ENCODE measurements around the gene USP33. TPM values are rescaled to one million over a fixed set of nuclear protein-coding genes. Genes with fewer than 3 reads are reported as not detected.
A peak's percentile ranks its signal among the peaks of the same experiment; 100 is the strongest.
"Not testable (repeated sequence)": the region's sequence is repeated elsewhere in the genome, so short reads cannot be mapped to it uniquely, and the experiment has no call there.

The USP33 gene
- total RNA-seq, 2 experiments from 2014 or later, result 45.7 to 56.6 TPM

GRCh38 chr1:77683160-77684148 is 76.2 kb downstream of the USP33 start:
- peak; percentile 78 for ATAC-seq
- H3K9me3 Mint-ChIP-seq (ENCODE audit: insufficient read depth), result no peaks in the 10 kb centered on the region
- no peaks in the 10 kb centered on the region for H3K27me3 Mint-ChIP-seq (ENCODE audit: low read depth)

DNA sequence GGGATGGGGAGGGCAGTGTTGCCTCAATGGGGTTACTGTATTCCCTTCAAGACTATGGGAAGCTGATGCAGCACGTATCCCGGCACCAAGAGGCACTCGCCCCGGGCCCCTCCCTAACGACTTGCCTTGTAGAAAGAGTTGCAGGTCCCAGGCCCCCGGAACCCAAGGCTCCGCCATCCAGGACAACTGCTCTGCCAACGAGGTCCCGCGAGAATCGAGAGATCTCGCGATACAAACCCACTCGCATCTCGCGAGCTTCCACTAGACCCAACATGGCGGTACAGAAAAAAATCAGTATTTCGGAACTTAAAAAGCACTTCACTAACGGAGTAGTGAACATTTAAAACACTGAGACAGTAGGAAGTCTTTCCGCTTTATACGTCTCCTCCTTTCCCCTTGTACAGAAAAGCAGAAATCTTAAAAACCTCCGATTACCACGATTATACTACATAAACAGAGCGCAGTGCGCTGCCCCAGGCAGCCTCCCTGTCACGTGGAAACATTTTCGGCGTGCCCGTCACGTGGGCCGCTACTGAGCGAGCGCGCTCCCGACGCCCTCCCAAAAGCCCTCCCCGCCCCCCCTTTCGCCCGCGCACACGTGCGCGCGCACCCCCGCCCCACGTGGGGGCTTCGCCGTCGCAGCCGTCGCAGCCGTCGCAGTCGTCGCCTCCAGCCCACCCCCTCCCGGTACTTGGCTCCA is 77.0 kb downstream of the USP33 start, which contains the start of gene ZZZ3:
TSS of gene ZZZ3 (minus strand) at position 199 of the 700 bp plus-strand sequence. CDS start 49,304 bp downstream, outside the sequence.
- Mint-ChIP-seq H3K27ac (peak within 1 kb of the TSS; percentile 91), H3K36me3 (ENCODE audit: low read depth) (peaks cover 6% of the 10 kb centered on the region), H3K4me1 (ENCODE audit: low read depth) (peaks cover 26% of the 10 kb centered on the region), H3K4me3 (peak within 1 kb of the TSS; percentile 81), H3K27me3 (ENCODE audit: low read depth) (no peaks in the 10 kb centered on the region), H3K9me3 (ENCODE audit: insufficient read depth) (no peaks in the 10 kb centered on the region)
- peak; percentile 95 for DNase-seq
- CTCF ChIA-PET, result interaction anchor here (0.7 to 2.6 kb wide), 8 partner anchors 11 to 117 kb away, joined by 3 to 6 read pairs (median 4); partner anchors contain the start of gene MIGA1
- POLR2A ChIA-PET, result interaction anchor here (0.7 to 3.5 kb wide), 9 partner anchors 9 to 463 kb away, joined by 3 to 16 read pairs (median 4); partner anchors contain the start of genes DNAJB4, FUBP1 and MIGA1
- ATAC-seq, result peak; percentile 81

More at GRCh38 chr1:77683160-77684148, 76.2 kb downstream of the USP33 start:
- ChIA-PET CTCF (interaction anchor here (0.7 to 2.6 kb wide), 12 partner anchors 10 to 530 kb away, joined by 3 to 6 read pairs (median 3); partner anchors contain the start of gene MIGA1), POLR2A (interaction anchor here (0.7 to 3.5 kb wide), 8 partner anchors 10 to 464 kb away, joined by 3 to 16 read pairs (median 6); partner anchors contain the start of genes DNAJB4, FUBP1 and MIGA1)
- Mint-ChIP-seq H3K27ac (peak overlapping the region; percentile 91), H3K4me3 (peak overlapping the region; percentile 81), H3K36me3 (ENCODE audit: low read depth) (peaks cover 5% of the 10 kb centered on the region), H3K4me1 (ENCODE audit: low read depth) (peaks cover 25% of the 10 kb centered on the region)
- peak; percentile 94 for DNase-seq

- peak overlapping the region; percentile 7 for H3K27ac Mint-ChIP-seq
- H3K36me3 Mint-ChIP-seq (ENCODE audit: low read depth), result peaks cover 6% of the 10 kb centered on the region
- no peak for ATAC-seq
- ChIA-PET CTCF (no interaction called here), POLR2A (interaction anchor here (1.8 kb wide), 1 partner anchor 298 kb away, joined by 5 read pairs; the partner anchor contains the start of gene FUBP1)
- no peak overlapping the region for H3K4me3 Mint-ChIP-seq
- no peak for DNase-seq
- no peaks in the 10 kb centered on the region for H3K9me3 Mint-ChIP-seq (ENCODE audit: insufficient read depth)
- H3K27me3 Mint-ChIP-seq (ENCODE audit: low read depth), result no peaks in the 10 kb centered on the region
- peaks cover 31% of the 10 kb centered on the region for H3K4me1 Mint-ChIP-seq (ENCODE audit: low read depth)
These were observed 79.5 kb downstream of the USP33 start for GRCh38 chr1:77680173-77680572.

- POLR2A ChIA-PET, result interaction anchor here (1.8 kb wide), 1 partner anchor 299 kb away, joined by 5 read pairs; the partner anchor contains the start of gene FUBP1
- Mint-ChIP-seq H3K36me3 (ENCODE audit: low read depth) (peaks cover 6% of the 10 kb centered on the region), H3K9me3 (ENCODE audit: insufficient read depth) (no peaks in the 10 kb centered on the region), H3K27ac (no peak overlapping the region), H3K27me3 (ENCODE audit: low read depth) (no peaks in the 10 kb centered on the region), H3K4me1 (ENCODE audit: low read depth) (peaks cover 29% of the 10 kb centered on the region), H3K4me3 (no peak overlapping the region)
- ATAC-seq, result no peak
- CTCF ChIA-PET, result no interaction called here
- no peak for DNase-seq
These were observed 80.7 kb downstream of the USP33 start for GRCh38 chr1:77678660-77679610.

DNA sequence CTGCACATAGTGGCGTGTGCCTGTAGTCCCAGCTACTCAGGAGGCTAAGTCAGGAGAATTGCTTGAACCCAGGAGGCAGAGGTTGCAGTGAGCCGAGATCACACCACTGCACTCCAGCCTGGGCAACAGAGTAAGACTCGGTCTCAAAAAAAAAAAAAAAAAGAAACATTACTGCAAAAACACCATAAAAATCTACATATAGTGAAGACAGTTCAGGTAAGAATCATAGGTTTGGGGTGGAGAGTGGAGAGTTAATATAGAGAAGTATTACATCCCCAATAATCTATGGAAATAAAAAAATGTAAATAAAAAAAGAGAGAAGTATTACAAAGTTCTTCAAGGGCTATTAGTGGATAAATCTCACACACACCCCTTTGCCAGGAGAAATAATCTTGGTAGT is 84.8 kb downstream of the USP33 start:
- H3K36me3 Mint-ChIP-seq (ENCODE audit: low read depth); H3K27ac Mint-ChIP-seq; CTCF ChIA-PET; H3K4me3 Mint-ChIP-seq; DNase-seq; H3K27me3 Mint-ChIP-seq (ENCODE audit: low read depth); H3K9me3 Mint-ChIP-seq (ENCODE audit: insufficient read depth); ATAC-seq: not testable (repeated sequence)
- H3K4me1 Mint-ChIP-seq (ENCODE audit: low read depth), result peaks cover 36% of the 10 kb centered on the region
- POLR2A ChIA-PET, result interaction anchor here (2.6 kb wide), 1 partner anchor 8 kb away, joined by 11 read pairs; the partner anchor contains the start of gene ZZZ3

- Mint-ChIP-seq H3K4me3 (no peak overlapping the region), H3K9me3 (ENCODE audit: insufficient read depth) (no peaks in the 10 kb centered on the region), H3K27ac (no peak overlapping the region), H3K36me3 (ENCODE audit: low read depth) (peaks cover 3% of the 10 kb centered on the region), H3K27me3 (ENCODE audit: low read depth) (no peaks in the 10 kb centered on the region), H3K4me1 (ENCODE audit: low read depth) (peaks cover 39% of the 10 kb centered on the region)
- POLR2A ChIA-PET, result interaction anchor here (0.6 to 2.6 kb wide), 2 partner anchors 9 to 140 kb away, joined by 3 to 11 read pairs; partner anchors contain the start of gene ZZZ3
- no peak for DNase-seq
- no peak for ATAC-seq
- CTCF ChIA-PET, result no interaction called here
These were observed 85.8 kb downstream of the USP33 start for GRCh38 chr1:77673716-77674355.

DNA sequence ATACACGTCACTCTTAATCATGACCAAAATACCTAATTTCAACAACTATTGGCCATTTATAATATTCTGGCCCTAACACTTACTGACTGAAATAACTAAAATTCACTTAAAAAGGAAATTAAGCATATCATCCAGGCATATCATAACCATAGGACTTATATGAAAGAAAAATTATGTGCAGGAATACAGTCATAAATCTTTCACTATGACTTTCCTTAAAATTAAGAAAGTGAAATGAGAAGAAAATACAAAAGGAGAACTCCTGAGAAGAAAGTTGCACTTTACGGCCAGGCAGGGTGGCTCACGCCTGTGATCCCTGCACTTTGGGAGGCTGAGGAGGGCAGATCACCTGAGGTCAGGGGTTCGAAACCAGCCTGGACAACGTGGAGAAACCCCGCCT is 86.6 kb downstream of the USP33 start:
- ATAC-seq, result no peak
- ChIA-PET CTCF (interaction anchor here (1.2 kb wide), 1 partner anchor 11 kb away, joined by 3 read pairs; no protein-coding TSS in a partner anchor), POLR2A (interaction anchor here (2.6 kb wide), 1 partner anchor 10 kb away, joined by 11 read pairs; the partner anchor contains the start of gene ZZZ3)
- Mint-ChIP-seq H3K9me3 (ENCODE audit: insufficient read depth) (no peaks in the 10 kb centered on the region), H3K27me3 (ENCODE audit: low read depth) (no peaks in the 10 kb centered on the region), H3K4me3 (no peak overlapping the region), H3K27ac (no peak overlapping the region), H3K36me3 (ENCODE audit: low read depth) (no peaks in the 10 kb centered on the region), H3K4me1 (ENCODE audit: low read depth) (peaks cover 37% of the 10 kb centered on the region)
- no peak for DNase-seq

GRCh38 chr1:77672374-77672773 is 87.3 kb downstream of the USP33 start:
- H3K4me3 Mint-ChIP-seq, result no peak overlapping the region
- no peaks in the 10 kb centered on the region for H3K36me3 Mint-ChIP-seq (ENCODE audit: low read depth)
- CTCF ChIA-PET, result interaction anchor here (1.2 kb wide), 1 partner anchor 12 kb away, joined by 3 read pairs; no protein-coding TSS in a partner anchor
- no peaks in the 10 kb centered on the region for H3K27me3 Mint-ChIP-seq (ENCODE audit: low read depth)
- no peaks in the 10 kb centered on the region for H3K9me3 Mint-ChIP-seq (ENCODE audit: insufficient read depth)
- peaks cover 40% of the 10 kb centered on the region for H3K4me1 Mint-ChIP-seq (ENCODE audit: low read depth)
- H3K27ac Mint-ChIP-seq, result no peak overlapping the region
- DNase-seq, result no peak
- ATAC-seq, result no peak
- POLR2A ChIA-PET, result interaction anchor here (2.6 kb wide), 1 partner anchor 11 kb away, joined by 11 read pairs; the partner anchor contains the start of gene ZZZ3

GRCh38 chr1:77671836-77672235 is 87.8 kb downstream of the USP33 start:
- POLR2A ChIA-PET, result interaction anchor here (2.6 kb wide), 1 partner anchor 11 kb away, joined by 11 read pairs; the partner anchor contains the start of gene ZZZ3
- Mint-ChIP-seq H3K36me3 (ENCODE audit: low read depth) (no peaks in the 10 kb centered on the region), H3K4me3 (no peak overlapping the region), H3K27me3 (ENCODE audit: low read depth) (no peaks in the 10 kb centered on the region), H3K27ac (no peak overlapping the region), H3K4me1 (ENCODE audit: low read depth) (peaks cover 41% of the 10 kb centered on the region), H3K9me3 (ENCODE audit: insufficient read depth) (no peaks in the 10 kb centered on the region)
- no peak for ATAC-seq
- CTCF ChIA-PET, result no interaction called here
- no peak for DNase-seq

DNA sequence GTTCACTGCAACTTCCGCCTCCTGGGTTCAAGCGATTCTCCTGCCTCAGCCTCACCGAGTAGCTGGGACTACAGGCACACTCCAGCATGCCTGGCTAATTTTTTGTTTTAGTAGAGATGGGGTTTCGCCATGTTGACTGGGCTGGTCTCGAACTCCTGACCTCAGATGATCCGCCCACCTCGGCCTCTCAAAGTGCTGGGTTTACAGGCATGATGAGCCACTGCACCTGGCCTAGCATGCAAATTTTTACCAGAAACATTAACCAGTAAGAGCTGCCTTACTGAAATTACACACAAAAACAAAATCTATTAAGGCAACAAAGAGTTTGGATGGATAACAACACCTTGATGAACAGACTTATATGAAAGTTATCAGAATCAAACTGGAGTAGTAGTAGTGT is 89.3 kb downstream of the USP33 start:
- CTCF ChIA-PET, result interaction anchor here (0.6 kb wide), 1 partner anchor 12 kb away, joined by 3 read pairs; the partner anchor contains the start of gene ZZZ3
- H3K4me1 Mint-ChIP-seq (ENCODE audit: low read depth), result peaks cover 36% of the 10 kb centered on the region
- POLR2A ChIA-PET, result no interaction called here
- DNase-seq, result no peak
- H3K4me3 Mint-ChIP-seq, result no peak overlapping the region
- no peak for ATAC-seq
- H3K36me3 Mint-ChIP-seq (ENCODE audit: low read depth), result no peaks in the 10 kb centered on the region
- no peaks in the 10 kb centered on the region for H3K27me3 Mint-ChIP-seq (ENCODE audit: low read depth)
- H3K27ac Mint-ChIP-seq, result no peak overlapping the region
- no peaks in the 10 kb centered on the region for H3K9me3 Mint-ChIP-seq (ENCODE audit: insufficient read depth)
